GM12891 (cell line): Measurements from ENCODE around the gene SLC22A23.

Source experiments
- DNase-seq: peaks from one replicate; pipeline ENCODE4 v3.0.0; 2011; ENCODE audit warnings: low spot score; ENCODE audit not compliant: insufficient read length
- FAIRE-seq: peaks from 2 replicates; lab custom pipeline; 2011; peaks lifted over from hg19 to GRCh38; lab: Jason Lieb, UNC
- PAX5 ChIP-seq: IDR thresholded peaks from 2 replicates; pipeline ENCODE4 v1.6.1; 2011; ENCODE audit warnings: low read length, moderate library complexity, mild to moderate bottlenecking; ENCODE audit not compliant: insufficient read depth, severe bottlenecking
- POLR2A ChIP-seq: IDR thresholded peaks from 2 replicates; pipeline ENCODE4 v1.6.1; 2011; ENCODE audit warnings: low read depth, low read length, control low read depth
- POLR2AphosphoS5 ChIP-seq: IDR thresholded peaks from 2 replicates; pipeline ENCODE4 v1.6.1; 2011; ENCODE audit warnings: low read depth, low read length, control low read depth
- POU2F2 ChIP-seq: IDR thresholded peaks from 2 replicates; pipeline ENCODE4 v1.6.1; 2011; ENCODE audit warnings: low read depth, mild to moderate bottlenecking, control low read depth, low read length, moderate library complexity
- SPI1 ChIP-seq: IDR thresholded peaks from 2 replicates; pipeline ENCODE4 v1.6.1; 2011; ENCODE audit warnings: low read depth, low read length, control low read depth
- TAF1 ChIP-seq: IDR thresholded peaks from 2 replicates; pipeline ENCODE4 v1.6.1; 2011; ENCODE audit warnings: low read depth, low read length, control low read depth

The SLC22A23 gene

GRCh38 chr6:3494391-3495100, 37.7 kb upstream of the SLC22A23 start:
- FAIRE-seq (no peak), DNase-seq (no peak)
- TF ChIP-seq SPI1 (no peak), TAF1 (no peak), POU2F2 (no peak), POLR2AphosphoS5 (no peak), PAX5 (no peak), POLR2A (no peak)

GRCh38 chr6:3490625-3490980, 33.8 kb upstream of the SLC22A23 start:
- DNase-seq (no peak), FAIRE-seq (no peak)
- TF ChIP-seq TAF1 (no peak), POLR2A (no peak), POU2F2 (no peak), PAX5 (no peak), SPI1 (no peak), POLR2AphosphoS5 (no peak)

DNA sequence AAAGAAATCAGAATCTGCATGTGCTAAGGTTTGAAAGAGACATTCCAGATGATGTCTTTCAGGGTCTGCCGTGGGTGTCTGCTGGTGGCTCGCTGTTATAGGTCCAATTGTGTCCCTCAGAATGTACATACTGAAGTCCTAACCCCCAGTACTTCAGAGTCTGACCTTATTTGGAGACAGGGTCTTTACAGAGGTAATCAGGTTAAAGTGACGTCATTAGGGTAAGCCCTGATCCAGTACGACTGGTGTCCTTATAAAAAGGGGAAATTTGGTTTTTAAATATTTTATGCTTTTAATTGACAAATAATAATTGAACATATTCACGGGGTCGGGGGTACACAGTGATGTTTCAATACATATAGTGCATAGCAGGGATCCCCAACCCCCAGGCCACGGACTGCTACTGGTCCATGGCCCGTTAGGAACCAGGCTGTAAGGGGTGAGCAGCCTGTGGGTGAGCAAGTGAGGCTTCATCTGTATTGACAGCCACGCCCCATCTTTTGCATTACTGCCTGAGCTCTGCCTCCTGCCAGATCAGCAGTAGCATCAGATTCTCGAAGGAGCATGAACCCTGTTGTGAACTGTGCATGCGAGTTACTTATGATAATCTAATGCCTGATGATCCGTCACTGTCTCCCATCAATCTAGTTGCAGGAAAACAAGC, 33.2 kb upstream of the SLC22A23 start:
- DNase-seq (no peak), FAIRE-seq (no peak)
- no peak for TF ChIP-seq TAF1
- no peak for TF ChIP-seq SPI1
- TF ChIP-seq POU2F2, result no peak
- no peak for TF ChIP-seq POLR2A
- TF ChIP-seq PAX5, result no peak
- no peak for TF ChIP-seq POLR2AphosphoS5

GRCh38 chr6:3489027-3489757, 32.3 kb upstream of the SLC22A23 start:
- DNase-seq (no peak), FAIRE-seq (no peak)
- TF ChIP-seq PAX5 (no peak), POLR2A (no peak), POU2F2 (no peak), TAF1 (no peak), POLR2AphosphoS5 (no peak)

DNA sequence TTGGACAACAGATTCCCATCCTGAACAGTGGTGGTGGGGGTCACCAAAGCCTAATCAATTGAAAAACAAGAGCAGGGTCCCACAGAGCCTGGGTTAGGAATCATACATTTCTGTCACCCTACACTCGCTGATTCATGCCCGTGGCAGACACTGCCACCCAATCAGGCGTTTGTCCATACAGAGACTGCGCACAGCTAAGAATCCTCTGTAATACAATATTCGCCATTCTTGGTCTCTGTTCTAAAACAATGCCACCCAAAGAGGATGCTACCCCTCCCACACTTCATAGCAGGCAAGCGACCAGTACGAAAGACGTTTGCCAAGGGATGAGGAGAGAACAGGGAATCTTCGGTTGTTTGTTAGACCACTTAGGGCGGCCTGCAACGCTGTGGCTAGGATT, 28.1 kb upstream of the SLC22A23 start:
- FAIRE-seq, result no peak
- DNase-seq, result no peak
- TF ChIP-seq TAF1 (no peak), POU2F2 (no peak), SPI1 (no peak), PAX5 (no peak), POLR2A (no peak), POLR2AphosphoS5 (no peak)

- no peak for DNase-seq
- TF ChIP-seq POLR2AphosphoS5 (no peak), POLR2A (no peak), TAF1 (no peak), SPI1 (no peak), PAX5 (no peak), POU2F2 (no peak)
Observed at GRCh38 chr6:3484192-3484591, 27.3 kb upstream of the SLC22A23 start.

GRCh38 chr6:3483675-3484074, 26.8 kb upstream of the SLC22A23 start:
- TF ChIP-seq SPI1 (no peak), POLR2AphosphoS5 (no peak), POU2F2 (no peak), POLR2A (no peak), PAX5 (no peak), TAF1 (no peak)

More at GRCh38 chr6:3484192-3484591, 27.3 kb upstream of the SLC22A23 start:
- no peak for FAIRE-seq

DNA sequence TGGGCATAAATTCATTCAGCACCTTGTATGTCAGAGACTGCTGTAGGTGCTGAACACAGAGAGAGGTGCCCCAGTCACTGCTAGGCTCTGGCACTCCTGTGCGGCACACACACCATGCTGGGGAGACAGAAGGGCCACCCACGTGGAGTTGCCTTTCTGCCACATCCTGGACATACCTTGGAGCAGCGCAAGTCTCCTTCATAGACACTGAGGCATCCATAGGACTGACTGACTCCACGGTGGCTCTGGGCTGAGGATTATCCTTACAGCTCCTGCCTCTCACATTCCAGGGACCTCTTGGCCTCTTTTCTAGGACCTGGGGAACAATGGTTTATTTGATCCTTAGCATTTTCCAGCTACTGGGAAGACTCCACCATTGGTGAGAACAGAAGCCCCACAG, 26.0 kb upstream of the SLC22A23 start:
- FAIRE-seq, result no peak
- no peak for DNase-seq
- TF ChIP-seq PAX5, result no peak
- TF ChIP-seq TAF1, result no peak
- no peak for TF ChIP-seq POLR2AphosphoS5
- TF ChIP-seq POLR2A, result no peak
- no peak for TF ChIP-seq SPI1
- TF ChIP-seq POU2F2, result no peak

More at GRCh38 chr6:3483675-3484074, 26.8 kb upstream of the SLC22A23 start:
- DNase-seq (no peak), FAIRE-seq (no peak)

DNA sequence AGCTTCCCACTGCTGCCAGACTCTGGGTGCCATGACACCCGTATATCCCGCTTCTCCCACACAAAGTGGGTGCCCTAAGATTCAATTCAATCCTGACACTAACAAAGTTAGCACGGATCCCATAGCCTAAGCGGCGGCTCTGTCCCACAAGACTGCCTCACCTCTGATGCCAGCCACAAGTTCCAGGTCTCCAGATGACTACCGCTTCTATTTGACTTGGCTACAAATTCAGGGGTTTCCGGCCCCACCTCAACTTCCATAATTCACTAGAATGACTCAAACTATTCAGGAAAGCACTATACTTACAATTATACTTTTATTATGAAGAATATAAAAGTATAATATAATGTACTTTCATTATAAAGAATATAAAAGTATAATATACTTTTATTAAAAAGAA, 24.8 kb upstream of the SLC22A23 start:
- DNase-seq, result no peak
- TF ChIP-seq SPI1 (no peak), POLR2A (no peak), PAX5 (no peak), POLR2AphosphoS5 (no peak), TAF1 (no peak), POU2F2 (no peak)
- FAIRE-seq, result no peak
